HG03135 (cell line): ENCODE measurements around the gene CSN3.
"Not testable (repeated sequence)": the region's sequence is repeated elsewhere in the genome, so short reads cannot be mapped to it uniquely, and the experiment has no call there.

Experiments
- ATAC-seq: cut with Tn5 transposase; IDR thresholded peaks from one replicate; pipeline ENCODE4 v1.9.1; 2021; ENCODE audit warnings: mild to moderate bottlenecking, moderate library complexity; ENCODE audit not compliant: unreplicated experiment

The CSN3 gene

GRCh38 chr4:70242297-70242696 is at the start of gene CSN3:
Gene CSN3, plus strand, starts transcription at chr4:70242597. Its CDS starts 2,223 bp downstream, at chr4:70244820.
- not testable (repeated sequence) for ATAC-seq

- ATAC-seq: no peak
Observed at GRCh38 chr4:70192895-70193294, 49.5 kb upstream of the CSN3 start.

- ATAC-seq: no peak
Observed at GRCh38 chr4:70195425-70195824, 47.0 kb upstream of the CSN3 start, which contains the start of gene ODAM. Gene ODAM, plus strand, starts transcription at chr4:70195725. Its CDS starts 819 bp downstream, at chr4:70196544.

GRCh38 chr4:70196857-70197256 is 45.5 kb upstream of the CSN3 start:
- no peak for ATAC-seq

- no peak for ATAC-seq
Observed at GRCh38 chr4:70197842-70198241, 44.6 kb upstream of the CSN3 start.

- no peak for ATAC-seq
Observed at GRCh38 chr4:70203601-70204000, 38.8 kb upstream of the CSN3 start.

GRCh38 chr4:70212752-70213151 is 29.6 kb upstream of the CSN3 start:
- not testable (repeated sequence) for ATAC-seq

GRCh38 chr4:70216109-70216508 is 26.3 kb upstream of the CSN3 start:
- ATAC-seq: not testable (repeated sequence)

- not testable (repeated sequence) for ATAC-seq
Observed at GRCh38 chr4:70216550-70216949, 25.8 kb upstream of the CSN3 start.

GRCh38 chr4:70221389-70221788 is 21.0 kb upstream of the CSN3 start:
- not testable (repeated sequence) for ATAC-seq

- not testable (repeated sequence) for ATAC-seq
Observed at GRCh38 chr4:70221818-70222217, 20.6 kb upstream of the CSN3 start.

GRCh38 chr4:70225824-70226223 is 16.6 kb upstream of the CSN3 start, which contains the start of gene FDCSP:
Gene FDCSP, plus strand, starts transcription at chr4:70226124. Its CDS starts 5,071 bp downstream, at chr4:70231195.
- no peak for ATAC-seq

- no peak for ATAC-seq
Observed at GRCh38 chr4:70236125-70236524, 6.3 kb upstream of the CSN3 start.

GRCh38 chr4:70239131-70239883 is 3.1 kb upstream of the CSN3 start:
- ATAC-seq: no peak

- no peak for ATAC-seq
Observed at GRCh38 chr4:70239884-70240591, 2.4 kb upstream of the CSN3 start.

- ATAC-seq: no peak
Observed at GRCh38 chr4:70243091-70243490, 694 bp downstream of the CSN3 start.

- ATAC-seq: no peak
Observed at GRCh38 chr4:70251250-70251944, 9.0 kb downstream of the CSN3 start.

GRCh38 chr4:70251945-70252277 is 9.5 kb downstream of the CSN3 start:
- no peak for ATAC-seq

- ATAC-seq: no peak
Observed at GRCh38 chr4:70269674-70270073, 27.3 kb downstream of the CSN3 start.

- ATAC-seq: no peak
Observed at GRCh38 chr4:70277121-70277520, 34.7 kb downstream of the CSN3 start.

GRCh38 chr4:70280567-70280966 is 38.2 kb downstream of the CSN3 start:
- ATAC-seq: no peak

GRCh38 chr4:70288651-70289050 is 46.3 kb downstream of the CSN3 start:
- no peak for ATAC-seq
